ENCODE measurements around the gene PPIC. TPM values are rescaled to one million over a fixed set of nuclear protein-coding genes. Genes with fewer than 3 reads are reported as not detected.

The PPIC gene
- not detected for polyA plus RNA-seq

DNA sequence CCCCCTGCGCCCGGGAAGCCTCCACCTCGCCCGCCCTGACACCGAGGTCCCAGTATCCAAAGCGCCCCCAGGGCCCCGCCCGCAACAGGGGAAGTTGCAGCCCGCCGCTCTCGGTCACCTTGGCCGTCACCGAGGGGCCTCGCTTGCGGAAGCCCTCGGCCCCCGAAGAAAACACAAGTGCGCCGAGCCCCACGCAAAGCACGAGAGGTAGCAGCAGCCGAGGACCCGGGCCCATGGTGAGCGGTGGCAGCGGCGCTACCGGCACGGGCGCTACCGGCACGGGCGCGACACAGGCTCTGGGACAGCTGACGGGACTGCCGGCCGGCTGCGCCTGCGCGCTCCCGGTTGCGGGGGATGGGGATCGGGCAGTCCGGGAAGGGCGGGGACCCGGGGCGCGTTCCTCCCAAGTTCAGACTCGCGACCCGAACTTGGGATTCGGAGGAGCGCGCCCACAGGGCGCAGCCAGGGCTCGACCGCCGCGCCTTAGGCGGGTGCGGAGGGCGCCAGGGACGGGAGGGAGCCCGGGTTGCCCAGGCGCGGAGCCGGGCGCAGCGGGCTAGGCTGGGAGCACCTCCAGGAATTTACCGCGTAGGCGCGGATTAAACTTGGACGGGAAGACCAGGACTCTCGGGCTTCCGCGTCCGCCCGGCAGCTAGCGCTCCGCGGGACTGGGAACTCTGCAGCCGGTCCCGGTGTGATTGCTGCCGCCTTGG lies at the start of gene PPIC:
PPIC (minus strand) TSS at position 335 of the 713 bp plus-strand sequence; CDS start at position 235, 100 bp downstream.
- Mint-ChIP-seq H3K4me3 (peak within 1 kb of the TSS in 4 of 5 donors; percentile 45 to 66 (median 60)), H3K27ac (no peak within 1 kb of the TSS), H3K27me3 (ENCODE audit: low read depth in 3 of 3) (peaks cover 12 to 33% (median 15%) of the 10 kb centered on the region in 3 donors), H3K9me3 (peaks cover 0 to 4% (median 0%) of the 10 kb centered on the region in 6 donors), H3K4me1 (peaks cover 6 to 10% of the 10 kb centered on the region in 2 donors), H3K36me3 (no peaks in the 10 kb centered on the region)
- DNase-seq, result no peak

DNA sequence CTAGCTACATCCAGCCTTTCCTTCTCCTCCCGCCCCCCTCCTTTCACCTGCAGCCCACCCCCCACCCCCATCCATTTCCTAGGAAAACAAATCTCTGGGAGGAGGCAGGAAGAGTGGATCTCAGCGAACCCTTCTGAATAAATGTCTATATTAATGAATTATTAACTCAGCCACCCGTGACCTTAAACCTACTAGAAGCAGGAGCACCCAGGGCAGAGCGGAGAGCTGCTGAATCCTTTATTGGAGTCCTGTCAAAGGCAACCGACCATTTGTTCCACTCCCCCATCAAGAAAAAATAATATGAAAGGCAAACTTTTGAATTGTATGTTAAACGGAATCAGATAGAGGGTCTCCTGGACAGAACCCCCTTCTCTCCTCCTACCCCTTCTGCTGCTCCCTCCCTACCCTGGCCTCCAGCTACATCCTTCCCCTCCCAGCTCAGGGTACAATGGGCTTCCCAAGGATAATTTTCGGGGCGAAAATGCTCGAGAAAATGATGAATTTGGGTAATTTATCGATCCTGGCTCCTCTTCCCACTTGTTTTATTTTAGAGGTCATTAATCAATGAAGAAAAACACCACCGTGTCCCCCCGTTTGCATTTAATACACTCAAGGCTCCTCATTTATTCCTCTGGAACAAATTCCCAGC lies 49.2 kb upstream of the PPIC start:
- H3K9me3 Mint-ChIP-seq, result peaks cover 0 to 6% (median 0%) of the 10 kb centered on the region in 6 donors
- no peak for DNase-seq
- H3K4me1 Mint-ChIP-seq, result no peaks in the 10 kb centered on the region
- H3K4me3 Mint-ChIP-seq, result no peak overlapping the region
- H3K36me3 Mint-ChIP-seq, result no peaks in the 10 kb centered on the region
- H3K27ac Mint-ChIP-seq, result no peak overlapping the region
- H3K27me3 Mint-ChIP-seq (ENCODE audit: low read depth in 3 of 3), result peaks cover 6 to 29% (median 26%) of the 10 kb centered on the region in 3 donors

DNA sequence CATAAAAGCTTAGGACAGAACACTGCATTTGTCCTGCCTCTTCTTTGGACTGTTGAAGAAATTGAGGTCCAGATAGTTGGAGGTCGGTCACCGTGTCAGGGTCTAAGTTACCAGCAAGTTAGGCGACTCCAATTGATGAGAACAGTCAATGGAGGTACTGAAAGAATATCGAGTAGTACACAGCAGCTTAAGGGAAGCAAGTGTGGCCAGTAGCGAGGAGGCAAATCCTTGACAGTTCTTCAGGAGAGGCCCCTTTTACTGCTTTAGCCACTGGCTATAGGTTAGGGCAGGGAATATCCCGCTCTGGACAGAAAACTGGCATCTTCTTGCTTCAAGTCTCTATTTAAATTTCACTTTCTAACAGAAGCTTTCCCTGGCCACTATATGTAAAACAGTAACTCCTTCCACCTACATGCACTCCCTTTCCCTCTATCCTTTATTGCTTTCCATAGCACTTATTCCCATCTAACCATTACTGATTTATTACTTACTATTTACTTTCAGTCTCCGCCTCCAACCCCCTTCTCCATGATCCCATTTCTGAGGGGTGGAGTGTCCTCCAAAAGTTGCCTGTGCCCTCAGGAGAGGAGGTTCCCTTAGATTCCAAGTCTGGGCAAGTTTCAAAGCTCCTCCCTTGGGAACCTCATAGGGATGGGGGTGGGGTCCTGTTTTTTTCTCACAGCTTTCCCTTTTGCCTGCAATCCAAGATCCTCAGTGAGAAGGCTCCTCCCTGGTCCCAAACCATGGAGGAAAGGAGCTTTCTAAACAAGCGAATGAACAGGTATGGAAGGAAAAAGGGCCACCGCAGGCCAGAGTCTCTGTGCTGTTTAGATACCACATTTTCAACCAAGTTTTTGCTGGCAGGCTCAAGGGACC lies 48.4 kb upstream of the PPIC start:
- Mint-ChIP-seq H3K4me1 (no peaks in the 10 kb centered on the region), H3K27me3 (ENCODE audit: low read depth in 3 of 3) (peaks cover 6 to 29% (median 26%) of the 10 kb centered on the region in 3 donors), H3K27ac (no peak overlapping the region), H3K4me3 (no peak overlapping the region), H3K9me3 (peaks cover 0 to 6% (median 0%) of the 10 kb centered on the region in 6 donors), H3K36me3 (no peaks in the 10 kb centered on the region)
- no peak for DNase-seq

DNA sequence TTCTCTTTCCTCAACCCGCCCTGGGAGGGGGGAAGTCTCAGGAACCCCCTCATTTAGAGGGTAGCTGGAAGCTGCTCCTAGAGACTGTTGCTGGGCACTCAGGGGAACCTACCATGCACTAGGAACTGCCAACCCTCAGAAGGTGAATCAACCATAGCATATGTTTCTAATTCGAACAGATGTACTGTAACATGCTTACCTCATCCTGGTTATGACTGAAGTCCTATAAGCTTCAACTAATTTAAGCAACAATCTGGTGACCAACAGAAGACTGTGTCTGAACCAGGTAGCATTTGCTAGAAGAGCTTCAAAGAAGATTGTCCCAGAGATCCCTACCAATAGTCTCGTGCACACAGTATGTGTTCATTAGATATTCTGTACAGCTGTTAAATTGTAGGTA lies 46.8 kb upstream of the PPIC start:
- H3K9me3 Mint-ChIP-seq, result peaks cover 0 to 6% (median under 1%) of the 10 kb centered on the region in 6 donors
- no peaks in the 10 kb centered on the region for H3K4me1 Mint-ChIP-seq
- DNase-seq, result no peak
- peaks cover 1 to 26% (median 22%) of the 10 kb centered on the region in 3 donors for H3K27me3 Mint-ChIP-seq (ENCODE audit: low read depth in 3 of 3)
- H3K27ac Mint-ChIP-seq, result no peak overlapping the region
- no peak overlapping the region for H3K4me3 Mint-ChIP-seq
- H3K36me3 Mint-ChIP-seq, result no peaks in the 10 kb centered on the region

DNA sequence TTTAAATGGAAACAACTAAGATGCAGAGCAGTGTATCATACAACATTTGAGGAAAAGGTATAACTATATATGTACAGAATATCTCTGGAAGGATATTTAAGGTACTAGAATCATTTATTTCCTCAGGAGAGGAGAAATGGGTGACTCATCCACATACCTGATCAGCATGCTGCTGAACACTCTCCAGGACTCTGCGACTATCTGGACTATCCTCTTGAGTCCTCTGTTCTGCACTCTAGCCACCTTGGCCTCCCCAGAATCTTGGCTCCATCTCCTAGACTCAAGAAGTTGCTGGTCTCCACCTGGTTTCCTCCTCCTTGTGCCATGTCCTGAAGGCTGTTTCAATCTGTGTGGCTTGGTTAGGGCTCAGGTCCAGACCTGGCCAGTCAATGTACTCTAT lies 43.7 kb upstream of the PPIC start:
- Mint-ChIP-seq H3K4me1 (no peaks in the 10 kb centered on the region), H3K27me3 (ENCODE audit: low read depth in 3 of 3) (peaks cover 1 to 13% (median 10%) of the 10 kb centered on the region in 3 donors), H3K9me3 (peaks cover 0 to 2% (median 0%) of the 10 kb centered on the region in 6 donors), H3K36me3 (no peaks in the 10 kb centered on the region), H3K4me3 (no peak overlapping the region), H3K27ac (no peak overlapping the region)
- no peak for DNase-seq

DNA sequence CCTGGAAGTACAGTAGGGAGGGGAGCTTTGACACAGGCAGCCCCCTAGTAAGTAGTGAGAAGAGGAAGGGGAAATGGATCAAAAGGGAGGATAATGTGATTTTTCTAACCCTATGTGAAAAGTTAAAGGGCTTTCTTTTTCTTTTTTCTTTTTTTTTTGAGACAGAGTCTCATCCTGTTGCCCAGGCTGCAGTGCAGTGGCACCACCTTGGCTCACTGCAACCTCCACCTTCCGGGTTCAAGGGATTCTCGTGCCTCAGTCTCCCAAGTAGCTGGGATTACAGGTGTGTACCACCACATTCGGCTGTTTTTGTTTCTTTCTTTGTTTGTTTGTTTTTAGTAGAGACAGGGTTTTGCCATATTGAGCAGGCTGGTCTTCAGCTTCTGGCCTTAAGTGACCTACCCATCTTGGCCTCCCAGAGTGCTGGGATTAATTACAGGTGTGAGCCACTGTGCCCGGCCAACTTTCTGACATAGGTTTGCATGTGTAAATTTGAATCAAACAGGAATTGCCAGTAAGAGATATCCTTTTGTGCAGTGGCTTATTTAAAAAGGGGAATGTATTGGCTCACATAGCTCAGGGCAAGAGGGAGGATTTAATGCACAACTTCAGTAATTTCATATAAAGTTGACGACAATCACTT lies 39.1 kb upstream of the PPIC start:
- H3K27me3 Mint-ChIP-seq (ENCODE audit: low read depth in 3 of 3), result peaks cover 0 to 3% (median 2%) of the 10 kb centered on the region in 3 donors

DNA sequence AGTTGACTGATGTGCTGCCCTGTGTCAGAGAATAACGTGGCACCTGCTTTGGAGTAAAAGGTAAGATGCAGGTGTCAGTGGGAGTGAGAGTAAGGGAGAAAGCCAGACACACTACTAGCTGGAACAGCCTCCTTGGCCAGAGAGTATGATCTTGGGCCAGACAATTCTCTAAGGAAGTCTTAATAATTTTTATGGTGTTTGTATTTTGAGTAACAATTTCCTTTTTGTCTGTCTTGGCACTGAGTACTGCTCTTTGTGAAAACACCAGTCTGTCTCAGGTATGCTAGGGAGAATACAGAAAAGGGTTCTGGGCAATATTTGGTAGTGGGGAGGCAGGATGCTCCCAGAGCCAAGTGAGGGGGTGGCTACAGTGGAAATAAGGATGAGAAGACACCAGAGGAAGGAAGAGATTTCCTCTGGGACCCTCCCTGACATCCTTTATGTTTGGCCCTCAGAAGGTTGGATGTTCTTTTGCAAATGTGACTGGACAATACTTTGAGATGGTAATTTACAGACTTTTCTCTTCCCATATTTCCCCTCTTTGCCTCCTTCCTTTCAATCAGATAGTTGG lies 31.9 kb upstream of the PPIC start:
- peaks cover 0 to 1% (median 0%) of the 10 kb centered on the region in 3 donors for H3K27me3 Mint-ChIP-seq (ENCODE audit: low read depth in 3 of 3)
- H3K36me3 Mint-ChIP-seq, result no peaks in the 10 kb centered on the region
- no peak overlapping the region for H3K27ac Mint-ChIP-seq
- H3K4me1 Mint-ChIP-seq, result no peaks in the 10 kb centered on the region
- no peak for DNase-seq
- no peak overlapping the region for H3K4me3 Mint-ChIP-seq
- H3K9me3 Mint-ChIP-seq, result peaks cover 0 to 5% (median 0%) of the 10 kb centered on the region in 6 donors

More for the DNA sequence above, 39.1 kb upstream of the PPIC start:
- Mint-ChIP-seq H3K9me3 (peaks cover 0 to 5% (median 0%) of the 10 kb centered on the region in 6 donors), H3K4me1 (no peaks in the 10 kb centered on the region), H3K36me3 (no peaks in the 10 kb centered on the region), H3K27ac (no peak overlapping the region), H3K4me3 (no peak overlapping the region)
- DNase-seq, result no peak

DNA sequence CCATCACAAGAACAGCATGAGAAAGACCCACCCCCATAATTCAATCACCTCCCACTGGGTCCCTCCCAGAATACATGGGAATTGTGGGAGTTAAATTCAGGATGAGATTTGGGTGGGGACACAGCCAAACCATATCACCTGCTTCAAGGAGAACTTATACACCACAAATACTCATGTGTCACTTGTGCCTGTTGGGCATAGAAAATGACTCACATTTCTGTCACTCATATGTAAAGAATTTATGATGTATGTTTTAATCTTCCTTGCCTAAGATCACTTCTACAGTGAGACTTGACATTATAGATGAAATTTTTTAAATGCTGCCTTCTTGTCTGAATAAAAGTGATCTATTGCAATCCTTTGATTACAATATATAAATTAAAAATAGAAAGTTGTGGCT lies 29.5 kb upstream of the PPIC start:
- peaks cover 0 to 5% (median under 1%) of the 10 kb centered on the region in 6 donors for H3K9me3 Mint-ChIP-seq
- H3K4me1 Mint-ChIP-seq, result no peaks in the 10 kb centered on the region
- H3K27ac Mint-ChIP-seq, result no peak overlapping the region
- H3K36me3 Mint-ChIP-seq, result no peaks in the 10 kb centered on the region
- peaks cover 0 to 1% (median 0%) of the 10 kb centered on the region in 3 donors for H3K27me3 Mint-ChIP-seq (ENCODE audit: low read depth in 3 of 3)
- no peak overlapping the region for H3K4me3 Mint-ChIP-seq
- DNase-seq, result no peak

DNA sequence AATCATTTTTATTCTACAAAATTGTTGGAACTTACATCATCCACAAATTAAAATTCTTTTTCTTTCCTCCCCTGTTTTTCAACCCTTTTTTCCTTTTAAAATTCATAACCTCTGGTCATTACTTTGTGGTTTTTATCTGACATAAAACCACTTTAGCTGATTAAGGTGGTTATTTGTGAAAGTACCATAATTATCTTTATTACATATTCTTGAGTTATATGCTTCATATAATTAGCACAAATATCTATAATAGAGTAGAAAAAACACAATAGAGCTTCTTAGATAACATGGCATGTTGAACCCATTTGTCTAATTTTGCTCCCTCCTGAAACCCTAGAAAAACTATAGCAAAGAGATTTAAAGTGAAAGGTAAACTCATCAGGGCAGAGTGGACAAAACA lies 22.9 kb upstream of the PPIC start:
- Mint-ChIP-seq H3K27ac (no peak overlapping the region), H3K4me1 (no peaks in the 10 kb centered on the region), H3K9me3 (peaks cover 0 to 19% (median 3%) of the 10 kb centered on the region in 6 donors), H3K36me3 (no peaks in the 10 kb centered on the region), H3K4me3 (no peak overlapping the region), H3K27me3 (ENCODE audit: low read depth in 3 of 3) (peaks cover 2 to 8% (median 4%) of the 10 kb centered on the region in 3 donors)
- no peak for DNase-seq

DNA sequence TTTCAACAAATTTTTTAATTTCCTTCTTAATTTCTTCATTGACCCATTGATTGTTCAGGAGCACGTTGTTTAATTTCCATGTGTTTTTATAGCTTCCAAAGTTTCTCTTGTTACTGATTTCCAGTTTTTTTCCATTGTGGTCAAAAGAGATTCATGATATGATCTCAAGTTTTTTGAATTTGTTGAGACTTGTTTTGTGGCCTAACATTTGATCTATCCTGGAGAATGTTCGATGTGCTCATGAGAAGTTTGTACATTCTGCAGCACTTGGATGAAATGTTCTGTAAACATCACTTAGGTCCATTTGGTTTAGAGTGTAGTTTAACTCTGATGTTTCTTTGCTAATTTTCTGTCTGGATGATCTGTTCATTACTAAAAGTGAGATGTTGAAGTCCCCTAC lies 14.7 kb upstream of the PPIC start:
- Mint-ChIP-seq H3K4me3 (no peak overlapping the region), H3K27me3 (ENCODE audit: low read depth in 3 of 3) (peaks cover 2 to 9% (median 5%) of the 10 kb centered on the region in 3 donors), H3K36me3 (no peaks in the 10 kb centered on the region), H3K4me1 (no peaks in the 10 kb centered on the region), H3K27ac (no peak overlapping the region), H3K9me3 (peaks cover 0 to 21% (median 2%) of the 10 kb centered on the region in 6 donors)
- DNase-seq, result no peak

DNA sequence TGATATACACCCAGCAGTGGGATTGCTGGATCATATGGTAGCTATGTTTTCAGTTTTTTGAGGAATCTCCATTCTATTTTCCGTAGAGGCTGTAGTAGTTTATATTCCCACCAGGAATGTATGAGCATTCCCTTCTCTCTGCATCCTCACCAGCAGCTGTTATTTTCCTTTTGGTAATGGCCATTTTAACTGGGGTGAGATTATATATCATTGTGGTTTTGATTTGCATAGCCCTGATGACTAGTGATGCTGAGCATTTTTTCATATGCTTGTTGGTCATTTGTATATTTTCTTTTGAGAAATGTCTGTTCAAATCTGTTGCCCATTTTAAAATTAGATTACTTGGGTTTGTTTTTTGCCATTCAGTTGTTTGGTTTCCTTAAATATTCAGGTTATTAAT lies 11.2 kb upstream of the PPIC start:
- DNase-seq, result no peak
- Mint-ChIP-seq H3K9me3 (peaks cover 0 to 20% (median 2%) of the 10 kb centered on the region in 6 donors), H3K4me3 (no peak overlapping the region), H3K27me3 (ENCODE audit: low read depth in 3 of 3) (peaks cover 5 to 9% (median 8%) of the 10 kb centered on the region in 3 donors), H3K27ac (no peak overlapping the region), H3K36me3 (no peaks in the 10 kb centered on the region), H3K4me1 (no peaks in the 10 kb centered on the region)

DNA sequence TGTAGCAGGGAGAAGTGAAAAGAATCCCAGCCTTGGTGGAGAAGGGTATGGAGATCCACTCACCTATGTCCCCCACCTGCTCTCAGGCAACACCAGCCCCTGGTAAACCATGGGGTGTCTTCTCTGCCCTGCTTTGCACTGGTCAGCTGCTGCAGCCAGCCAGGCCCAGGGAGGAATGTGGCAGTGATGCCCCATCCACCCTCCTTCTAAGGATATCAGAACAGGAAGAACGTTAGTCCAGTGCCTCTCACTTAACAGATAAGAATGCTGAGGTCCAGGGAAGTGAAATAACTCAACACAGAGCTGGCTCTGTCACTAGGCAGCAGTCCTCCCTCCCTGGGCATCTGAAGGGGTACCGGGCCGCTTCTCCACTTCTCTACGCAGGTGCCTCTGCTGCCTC lies 9.7 kb upstream of the PPIC start:
- no peak overlapping the region for H3K27ac Mint-ChIP-seq
- no peak for DNase-seq
- H3K27me3 Mint-ChIP-seq (ENCODE audit: low read depth in 3 of 3), result peaks cover 5 to 9% (median 8%) of the 10 kb centered on the region in 3 donors
- peaks cover 0 to 7% (median 1%) of the 10 kb centered on the region in 6 donors for H3K9me3 Mint-ChIP-seq
- no peak overlapping the region for H3K4me3 Mint-ChIP-seq
- no peaks in the 10 kb centered on the region for H3K4me1 Mint-ChIP-seq
- H3K36me3 Mint-ChIP-seq, result no peaks in the 10 kb centered on the region

Measured in immature natural killer cell (primary cell).